ENCODE data around the gene PRKAG1. TPM values are rescaled to one million over a fixed set of nuclear protein-coding genes. Genes with fewer than 3 reads are reported as not detected.

The PRKAG1 gene
- total RNA-seq, 2 experiments from 2014 or later = 62.5 to 65.5 TPM

DNA sequence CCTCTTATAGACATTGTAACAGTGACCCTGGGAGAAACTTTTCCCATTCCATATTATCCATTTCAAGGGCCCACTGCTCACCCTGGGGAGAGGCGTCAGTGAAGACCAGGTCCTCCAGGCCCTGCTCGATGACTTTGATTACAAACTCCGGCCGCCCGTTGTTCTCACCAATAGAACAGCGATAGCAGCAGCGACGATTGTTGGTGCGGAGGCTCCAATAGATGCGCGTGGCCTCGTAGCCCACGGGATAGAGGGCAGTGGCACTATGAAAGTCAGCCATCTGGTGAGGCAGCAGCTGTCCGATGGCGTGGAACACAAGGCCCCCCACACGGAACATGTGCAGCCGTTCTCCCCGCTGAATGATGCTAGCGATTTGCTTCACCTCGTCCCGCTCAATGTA lies 7.5 kb upstream of the PRKAG1 start:
- ChIA-PET CTCF (interaction anchor here (1.1 to 1.5 kb wide), 3 partner anchors 17 to 38 kb away, joined by 3 read pairs; no protein-coding TSS in a partner anchor), POLR2A (no interaction called here)
- Mint-ChIP-seq H3K4me3 (no peak overlapping the region), H3K36me3 (ENCODE audit: low read depth) (peaks cover 44% of the 10 kb centered on the region), H3K27ac (no peak overlapping the region), H3K4me1 (peaks cover 3% of the 10 kb centered on the region), H3K9me3 (no peaks in the 10 kb centered on the region), H3K27me3 (no peaks in the 10 kb centered on the region)
- DNase-seq = no peak

- Mint-ChIP-seq H3K27ac (peak overlapping the region; percentile 73), H3K4me3 (no peak overlapping the region), H3K4me1 (peaks cover 3% of the 10 kb centered on the region), H3K36me3 (ENCODE audit: low read depth) (peaks cover 44% of the 10 kb centered on the region), H3K9me3 (no peaks in the 10 kb centered on the region), H3K27me3 (no peaks in the 10 kb centered on the region)
- ChIA-PET CTCF (interaction anchor here (1.1 to 1.2 kb wide), 3 partner anchors 30 to 264 kb away, joined by 3 to 4 read pairs (median 3); no protein-coding TSS in a partner anchor), POLR2A (no interaction called here)
- no peak for DNase-seq
Observed at GRCh38 chr12:49025463-49025862, 6.9 kb upstream of the PRKAG1 start.

- Mint-ChIP-seq H3K4me1 (peaks cover 5% of the 10 kb centered on the region), H3K4me3 (no peak overlapping the region), H3K9me3 (no peaks in the 10 kb centered on the region), H3K27ac (no peak overlapping the region), H3K36me3 (ENCODE audit: low read depth) (peaks cover 40% of the 10 kb centered on the region), H3K27me3 (no peaks in the 10 kb centered on the region)
- no peak for DNase-seq
- POLR2A ChIA-PET = no interaction called here
- CTCF ChIA-PET = interaction anchor here (0.9 to 1.8 kb wide), 5 partner anchors 12 to 265 kb away, joined by 3 to 7 read pairs (median 4); no protein-coding TSS in a partner anchor
Observed at GRCh38 chr12:49024543-49024942, 6.0 kb upstream of the PRKAG1 start.

DNA sequence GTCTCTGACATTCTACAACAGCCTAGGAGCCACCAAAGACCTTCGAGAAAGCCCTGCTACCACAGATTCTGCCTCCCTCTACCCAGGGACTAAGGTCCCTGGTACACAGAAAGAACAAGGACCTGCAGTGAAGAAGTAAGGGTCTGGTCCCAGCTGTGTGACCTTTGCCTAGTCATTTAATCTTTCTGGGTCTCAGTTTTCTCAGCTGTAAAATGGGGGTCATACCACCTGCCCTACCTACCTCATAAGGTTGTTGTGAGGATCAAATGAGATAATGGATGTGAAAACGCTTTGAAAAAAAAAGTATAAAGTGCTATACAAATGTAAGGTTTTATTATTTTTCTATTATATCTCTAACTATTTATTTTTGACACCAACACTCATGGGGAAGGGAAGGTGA lies 5.2 kb upstream of the PRKAG1 start:
- DNase-seq = no peak
- Mint-ChIP-seq H3K27ac (peak overlapping the region; percentile 46), H3K4me1 (peaks cover 11% of the 10 kb centered on the region), H3K9me3 (no peaks in the 10 kb centered on the region), H3K27me3 (no peaks in the 10 kb centered on the region), H3K36me3 (ENCODE audit: low read depth) (peaks cover 40% of the 10 kb centered on the region), H3K4me3 (no peak overlapping the region)
- ChIA-PET POLR2A (no interaction called here), CTCF (interaction anchor here (0.9 to 1.8 kb wide), 3 partner anchors 13 to 36 kb away, joined by 3 to 7 read pairs (median 5); no protein-coding TSS in a partner anchor)

GRCh38 chr12:49022558-49023178 lies 4.1 kb upstream of the PRKAG1 start:
- peaks cover 16% of the 10 kb centered on the region for H3K4me1 Mint-ChIP-seq
- no peak overlapping the region for H3K4me3 Mint-ChIP-seq
- H3K27me3 Mint-ChIP-seq = no peaks in the 10 kb centered on the region
- ChIA-PET POLR2A (no interaction called here), CTCF (interaction anchor here (0.5 to 1.8 kb wide), 5 partner anchors 10 to 169 kb away, joined by 3 to 7 read pairs (median 3); no protein-coding TSS in a partner anchor)
- no peak for DNase-seq
- H3K36me3 Mint-ChIP-seq (ENCODE audit: low read depth) = peaks cover 36% of the 10 kb centered on the region
- no peaks in the 10 kb centered on the region for H3K9me3 Mint-ChIP-seq
- peak overlapping the region; percentile 4 for H3K27ac Mint-ChIP-seq

GRCh38 chr12:49021292-49021915 lies 2.8 kb upstream of the PRKAG1 start:
- H3K4me1 Mint-ChIP-seq = peaks cover 29% of the 10 kb centered on the region
- no peak overlapping the region for H3K4me3 Mint-ChIP-seq
- CTCF ChIA-PET = interaction anchor here (1.3 to 3.0 kb wide), 4 partner anchors 21 to 110 kb away, joined by 3 to 17 read pairs (median 6); partner anchors contain the start of genes DDN and TUBA1B
- DNase-seq = no peak
- no peak overlapping the region for H3K27ac Mint-ChIP-seq
- H3K36me3 Mint-ChIP-seq (ENCODE audit: low read depth) = peaks cover 37% of the 10 kb centered on the region
- POLR2A ChIA-PET = no interaction called here
- H3K9me3 Mint-ChIP-seq = no peaks in the 10 kb centered on the region
- no peaks in the 10 kb centered on the region for H3K27me3 Mint-ChIP-seq

GRCh38 chr12:49020441-49020840 lies 1.9 kb upstream of the PRKAG1 start:
- POLR2A ChIA-PET = no interaction called here
- H3K4me3 Mint-ChIP-seq = no peak overlapping the region

GRCh38 chr12:49019443-49020324 lies 1.1 kb upstream of the PRKAG1 start:
- peaks cover 35% of the 10 kb centered on the region for H3K36me3 Mint-ChIP-seq (ENCODE audit: low read depth)
- no peaks in the 10 kb centered on the region for H3K27me3 Mint-ChIP-seq
- ChIA-PET CTCF (interaction anchor here (0.5 to 3.0 kb wide), 19 partner anchors 10 to 270 kb away, joined by 3 to 17 read pairs (median 4); partner anchors contain the start of genes DDN, FKBP11, RHEBL1 and TUBA1B), POLR2A (no interaction called here)
- H3K4me1 Mint-ChIP-seq = peaks cover 40% of the 10 kb centered on the region
- H3K27ac Mint-ChIP-seq = peak overlapping the region; percentile 99
- no peaks in the 10 kb centered on the region for H3K9me3 Mint-ChIP-seq
- H3K4me3 Mint-ChIP-seq = peak overlapping the region; percentile 95
- peak; percentile 54 for DNase-seq

More at GRCh38 chr12:49020441-49020840, 1.9 kb upstream of the PRKAG1 start:
- CTCF ChIA-PET = interaction anchor here (0.7 to 3.0 kb wide), 15 partner anchors 9 to 111 kb away, joined by 3 to 17 read pairs (median 4); partner anchors contain the start of genes DDN, FKBP11, RHEBL1 and TUBA1B
- no peak for DNase-seq
- Mint-ChIP-seq H3K36me3 (ENCODE audit: low read depth) (peaks cover 39% of the 10 kb centered on the region), H3K27me3 (no peaks in the 10 kb centered on the region), H3K4me1 (peaks cover 36% of the 10 kb centered on the region), H3K9me3 (no peaks in the 10 kb centered on the region), H3K27ac (no peak overlapping the region)

DNA sequence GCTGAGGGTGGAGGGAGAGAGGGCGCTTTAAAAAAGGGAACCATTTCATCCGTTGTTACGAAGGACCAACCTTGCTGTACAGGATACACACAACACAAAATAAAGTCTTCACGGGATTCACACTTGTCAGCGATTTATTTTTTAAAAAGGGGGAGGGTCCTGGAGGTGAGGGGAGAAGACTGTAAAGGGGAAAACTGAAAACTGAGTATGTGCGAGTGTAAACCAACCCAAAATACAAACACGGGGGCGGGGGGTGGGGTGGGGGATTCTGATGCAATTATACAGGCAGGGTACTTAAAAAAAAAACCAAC lies 499 bp upstream of the PRKAG1 start:
- no peak for DNase-seq
- POLR2A ChIA-PET = no interaction called here
- peak overlapping the region; percentile 99 for H3K27ac Mint-ChIP-seq
- CTCF ChIA-PET = interaction anchor here (0.5 to 3.0 kb wide), 11 partner anchors 11 to 271 kb away, joined by 3 to 17 read pairs (median 4); partner anchors contain the start of genes DDN and FKBP11
- peaks cover 34% of the 10 kb centered on the region for H3K36me3 Mint-ChIP-seq (ENCODE audit: low read depth)
- H3K4me1 Mint-ChIP-seq = peaks cover 43% of the 10 kb centered on the region
- H3K27me3 Mint-ChIP-seq = no peaks in the 10 kb centered on the region
- H3K9me3 Mint-ChIP-seq = no peaks in the 10 kb centered on the region
- H3K4me3 Mint-ChIP-seq = peak overlapping the region; percentile 95

- Mint-ChIP-seq H3K4me3 (peak overlapping the region; percentile 95), H3K27me3 (no peaks in the 10 kb centered on the region), H3K36me3 (ENCODE audit: low read depth) (peaks cover 34% of the 10 kb centered on the region), H3K27ac (peak overlapping the region; percentile 99), H3K4me1 (peaks cover 43% of the 10 kb centered on the region), H3K9me3 (no peaks in the 10 kb centered on the region)
- peak; percentile 33 for DNase-seq
- ChIA-PET POLR2A (no interaction called here), CTCF (interaction anchor here (1.0 to 2.4 kb wide), 6 partner anchors 13 to 165 kb away, joined by 3 to 8 read pairs (median 6); no protein-coding TSS in a partner anchor)
Observed at GRCh38 chr12:49017891-49018260, 700 bp downstream of the PRKAG1 start.

GRCh38 chr12:49015196-49015595 lies 3.4 kb downstream of the PRKAG1 start:
- Mint-ChIP-seq H3K4me3 (no peak overlapping the region), H3K27me3 (no peaks in the 10 kb centered on the region), H3K27ac (no peak overlapping the region), H3K4me1 (peaks cover 43% of the 10 kb centered on the region), H3K36me3 (ENCODE audit: low read depth) (peaks cover 32% of the 10 kb centered on the region), H3K9me3 (no peaks in the 10 kb centered on the region)
- DNase-seq = no peak
- CTCF ChIA-PET = interaction anchor here (1.2 to 5.0 kb wide), 4 partner anchors 10 to 28 kb away, joined by 3 to 36 read pairs (median 5); partner anchors contain the start of gene DDN
- POLR2A ChIA-PET = no interaction called here

DNA sequence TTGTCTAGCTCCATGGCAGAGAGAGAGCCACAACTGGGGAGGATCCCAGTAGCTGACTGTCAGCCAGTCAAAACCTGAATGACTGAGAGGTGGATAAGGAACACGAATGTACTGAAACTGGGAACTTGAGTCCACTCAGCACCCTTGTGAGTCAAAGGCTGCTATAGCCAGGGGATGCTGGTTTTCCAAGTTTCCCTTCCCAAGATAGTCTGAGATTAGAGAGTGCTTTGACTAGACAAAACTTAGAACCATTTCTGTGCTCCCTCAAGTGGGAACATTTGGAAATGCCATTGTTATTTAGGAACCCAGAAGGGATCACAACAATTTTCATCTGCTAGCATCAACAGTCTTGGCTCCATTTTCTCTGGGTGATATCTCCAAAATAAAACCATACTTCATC lies 4.0 kb downstream of the PRKAG1 start:
- peaks cover 35% of the 10 kb centered on the region for H3K36me3 Mint-ChIP-seq (ENCODE audit: low read depth)
- DNase-seq = no peak
- POLR2A ChIA-PET = no interaction called here
- H3K4me1 Mint-ChIP-seq = peaks cover 37% of the 10 kb centered on the region
- H3K27me3 Mint-ChIP-seq = no peaks in the 10 kb centered on the region
- H3K27ac Mint-ChIP-seq = no peak overlapping the region
- CTCF ChIA-PET = interaction anchor here (0.9 to 5.0 kb wide), 4 partner anchors 10 to 78 kb away, joined by 3 to 36 read pairs (median 4); partner anchors contain the start of gene DDN
- H3K9me3 Mint-ChIP-seq = no peaks in the 10 kb centered on the region
- H3K4me3 Mint-ChIP-seq = no peak overlapping the region

Measured in activated CD4-positive, alpha-beta T cell treated with anti-CD3 and anti-CD28 coated beads, Interleukin-2, amount 10 ng/mL, durations not matched to agents 7 days and 5 days (primary cell).